ENCODE data around the gene ZHX3. TPM values are rescaled to one million over a fixed set of nuclear protein-coding genes. Genes with fewer than 3 reads are reported as not detected.

The ZHX3 gene
- total and polyA plus RNA-seq, 10 of the 15 experiments (the other 5 are each of a cell fraction or from before 2014, with no cell fraction given) = 1.3 to 14.0 (median 5.0) TPM

DNA sequence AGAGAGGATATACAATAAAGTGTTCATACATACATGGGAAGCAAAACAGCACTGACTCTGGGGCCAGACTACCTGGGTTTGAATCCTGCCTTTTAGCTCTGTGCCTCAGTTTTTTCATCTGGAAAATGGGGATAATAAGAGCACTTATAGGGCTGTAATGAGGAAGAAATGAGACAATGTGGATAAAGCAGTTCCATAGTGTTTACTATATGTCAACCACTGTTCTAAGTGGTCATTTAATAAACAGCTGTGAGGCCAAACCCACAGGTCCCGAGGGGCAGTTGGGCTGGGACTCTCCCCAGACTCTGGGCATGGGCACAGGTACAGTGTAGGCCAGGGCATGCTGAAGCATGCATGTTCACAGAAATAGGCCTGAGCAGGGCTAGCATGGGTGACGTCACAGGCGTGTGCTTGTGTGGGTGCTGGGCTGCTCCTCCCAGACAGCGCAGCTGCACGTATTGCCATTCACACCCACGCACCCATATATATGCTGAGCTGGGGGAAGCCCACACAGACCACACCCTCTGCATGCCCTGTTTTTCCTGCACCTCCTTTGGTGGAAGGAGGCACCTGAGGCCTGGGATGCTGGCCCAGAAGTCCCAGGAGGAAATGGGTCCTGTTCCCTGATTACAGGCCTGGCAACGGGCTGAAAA, 183.7 kb downstream of the ZHX3 start (continued):
- TF ChIP-seq, protein P1, sequence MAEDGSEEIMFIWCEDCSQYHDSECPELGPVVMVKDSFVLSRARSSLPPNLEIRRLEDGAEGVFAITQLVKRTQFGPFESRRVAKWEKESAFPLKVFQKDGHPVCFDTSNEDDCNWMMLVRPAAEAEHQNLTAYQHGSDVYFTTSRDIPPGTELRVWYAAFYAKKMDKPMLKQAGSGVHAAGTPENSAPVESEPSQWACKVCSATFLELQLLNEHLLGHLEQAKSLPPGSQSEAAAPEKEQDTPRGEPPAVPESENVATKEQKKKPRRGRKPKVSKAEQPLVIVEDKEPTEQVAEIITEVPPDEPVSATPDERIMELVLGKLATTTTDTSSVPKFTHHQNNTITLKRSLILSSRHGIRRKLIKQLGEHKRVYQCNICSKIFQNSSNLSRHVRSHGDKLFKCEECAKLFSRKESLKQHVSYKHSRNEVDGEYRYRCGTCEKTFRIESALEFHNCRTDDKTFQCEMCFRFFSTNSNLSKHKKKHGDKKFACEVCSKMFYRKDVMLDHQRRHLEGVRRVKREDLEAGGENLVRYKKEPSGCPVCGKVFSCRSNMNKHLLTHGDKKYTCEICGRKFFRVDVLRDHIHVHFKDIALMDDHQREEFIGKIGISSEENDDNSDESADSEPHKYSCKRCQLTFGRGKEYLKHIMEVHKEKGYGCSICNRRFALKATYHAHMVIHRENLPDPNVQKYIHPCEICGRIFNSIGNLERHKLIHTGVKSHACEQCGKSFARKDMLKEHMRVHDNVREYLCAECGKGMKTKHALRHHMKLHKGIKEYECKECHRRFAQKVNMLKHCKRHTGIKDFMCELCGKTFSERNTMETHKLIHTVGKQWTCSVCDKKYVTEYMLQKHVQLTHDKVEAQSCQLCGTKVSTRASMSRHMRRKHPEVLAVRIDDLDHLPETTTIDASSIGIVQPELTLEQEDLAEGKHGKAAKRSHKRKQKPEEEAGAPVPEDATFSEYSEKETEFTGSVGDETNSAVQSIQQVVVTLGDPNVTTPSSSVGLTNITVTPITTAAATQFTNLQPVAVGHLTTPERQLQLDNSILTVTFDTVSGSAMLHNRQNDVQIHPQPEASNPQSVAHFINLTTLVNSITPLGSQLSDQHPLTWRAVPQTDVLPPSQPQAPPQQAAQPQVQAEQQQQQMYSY (CRISPR knock-in tag; IDR thresholded peaks at IDR 0.05) = no peak
- TF ChIP-seq NFYB (IDR thresholded peaks at IDR 0.05; ENCODE audit: insufficient read depth, low read depth, low read length) (no peak), CHD4 (IDR thresholded peaks at IDR 0.05) (no peak), IRF4 (IDR thresholded peaks at IDR 0.05; ENCODE audit: low read depth, low read length) (peak; percentile 66), NR2C2 (IDR thresholded peaks at IDR 0.05; ENCODE audit: borderline replicate concordance, control insufficient read depth, insufficient read length, low read depth) (no peak), TARDBP (IDR thresholded peaks at IDR 0.05; ENCODE audit: borderline replicate concordance) (no peak), POU2F2 (IDR thresholded peaks at IDR 0.05; ENCODE audit: borderline replicate concordance, low read depth, low read length) (peak; percentile 87; the same call in 2 of the 3 replicates), RELA (IDR thresholded peaks at IDR 0.05; ENCODE audit: borderline replicate concordance, partially characterized antibody) (peak; percentile 96), ZNF24 (IDR thresholded peaks at IDR 0.05) (peak; percentile 75; the same call in 1 of the 2 replicates), POLR2AphosphoS5 (IDR thresholded peaks at IDR 0.05; ENCODE audit: low read length) (no peak), GABPA (IDR thresholded peaks at IDR 0.05; ENCODE audit: low read depth) (no peak), NFYA (IDR thresholded peaks at IDR 0.05; ENCODE audit: borderline replicate concordance, low read depth, low read length) (no peak)
- TF ChIP-seq, protein P2, sequence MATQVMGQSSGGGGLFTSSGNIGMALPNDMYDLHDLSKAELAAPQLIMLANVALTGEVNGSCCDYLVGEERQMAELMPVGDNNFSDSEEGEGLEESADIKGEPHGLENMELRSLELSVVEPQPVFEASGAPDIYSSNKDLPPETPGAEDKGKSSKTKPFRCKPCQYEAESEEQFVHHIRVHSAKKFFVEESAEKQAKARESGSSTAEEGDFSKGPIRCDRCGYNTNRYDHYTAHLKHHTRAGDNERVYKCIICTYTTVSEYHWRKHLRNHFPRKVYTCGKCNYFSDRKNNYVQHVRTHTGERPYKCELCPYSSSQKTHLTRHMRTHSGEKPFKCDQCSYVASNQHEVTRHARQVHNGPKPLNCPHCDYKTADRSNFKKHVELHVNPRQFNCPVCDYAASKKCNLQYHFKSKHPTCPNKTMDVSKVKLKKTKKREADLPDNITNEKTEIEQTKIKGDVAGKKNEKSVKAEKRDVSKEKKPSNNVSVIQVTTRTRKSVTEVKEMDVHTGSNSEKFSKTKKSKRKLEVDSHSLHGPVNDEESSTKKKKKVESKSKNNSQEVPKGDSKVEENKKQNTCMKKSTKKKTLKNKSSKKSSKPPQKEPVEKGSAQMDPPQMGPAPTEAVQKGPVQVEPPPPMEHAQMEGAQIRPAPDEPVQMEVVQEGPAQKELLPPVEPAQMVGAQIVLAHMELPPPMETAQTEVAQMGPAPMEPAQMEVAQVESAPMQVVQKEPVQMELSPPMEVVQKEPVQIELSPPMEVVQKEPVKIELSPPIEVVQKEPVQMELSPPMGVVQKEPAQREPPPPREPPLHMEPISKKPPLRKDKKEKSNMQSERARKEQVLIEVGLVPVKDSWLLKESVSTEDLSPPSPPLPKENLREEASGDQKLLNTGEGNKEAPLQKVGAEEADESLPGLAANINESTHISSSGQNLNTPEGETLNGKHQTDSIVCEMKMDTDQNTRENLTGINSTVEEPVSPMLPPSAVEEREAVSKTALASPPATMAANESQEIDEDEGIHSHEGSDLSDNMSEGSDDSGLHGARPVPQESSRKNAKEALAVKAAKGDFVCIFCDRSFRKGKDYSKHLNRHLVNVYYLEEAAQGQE (IDR thresholded peaks at IDR 0.05; ENCODE audit: low read depth, low read length) = no peak
- TF ChIP-seq, protein P3, sequence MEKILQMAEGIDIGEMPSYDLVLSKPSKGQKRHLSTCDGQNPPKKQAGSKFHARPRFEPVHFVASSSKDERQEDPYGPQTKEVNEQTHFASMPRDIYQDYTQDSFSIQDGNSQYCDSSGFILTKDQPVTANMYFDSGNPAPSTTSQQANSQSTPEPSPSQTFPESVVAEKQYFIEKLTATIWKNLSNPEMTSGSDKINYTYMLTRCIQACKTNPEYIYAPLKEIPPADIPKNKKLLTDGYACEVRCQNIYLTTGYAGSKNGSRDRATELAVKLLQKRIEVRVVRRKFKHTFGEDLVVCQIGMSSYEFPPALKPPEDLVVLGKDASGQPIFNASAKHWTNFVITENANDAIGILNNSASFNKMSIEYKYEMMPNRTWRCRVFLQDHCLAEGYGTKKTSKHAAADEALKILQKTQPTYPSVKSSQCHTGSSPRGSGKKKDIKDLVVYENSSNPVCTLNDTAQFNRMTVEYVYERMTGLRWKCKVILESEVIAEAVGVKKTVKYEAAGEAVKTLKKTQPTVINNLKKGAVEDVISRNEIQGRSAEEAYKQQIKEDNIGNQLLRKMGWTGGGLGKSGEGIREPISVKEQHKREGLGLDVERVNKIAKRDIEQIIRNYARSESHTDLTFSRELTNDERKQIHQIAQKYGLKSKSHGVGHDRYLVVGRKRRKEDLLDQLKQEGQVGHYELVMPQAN (conservative IDR thresholded peaks at IDR 0.05) = peak; percentile 89
- TF ChIP-seq, protein P4, sequence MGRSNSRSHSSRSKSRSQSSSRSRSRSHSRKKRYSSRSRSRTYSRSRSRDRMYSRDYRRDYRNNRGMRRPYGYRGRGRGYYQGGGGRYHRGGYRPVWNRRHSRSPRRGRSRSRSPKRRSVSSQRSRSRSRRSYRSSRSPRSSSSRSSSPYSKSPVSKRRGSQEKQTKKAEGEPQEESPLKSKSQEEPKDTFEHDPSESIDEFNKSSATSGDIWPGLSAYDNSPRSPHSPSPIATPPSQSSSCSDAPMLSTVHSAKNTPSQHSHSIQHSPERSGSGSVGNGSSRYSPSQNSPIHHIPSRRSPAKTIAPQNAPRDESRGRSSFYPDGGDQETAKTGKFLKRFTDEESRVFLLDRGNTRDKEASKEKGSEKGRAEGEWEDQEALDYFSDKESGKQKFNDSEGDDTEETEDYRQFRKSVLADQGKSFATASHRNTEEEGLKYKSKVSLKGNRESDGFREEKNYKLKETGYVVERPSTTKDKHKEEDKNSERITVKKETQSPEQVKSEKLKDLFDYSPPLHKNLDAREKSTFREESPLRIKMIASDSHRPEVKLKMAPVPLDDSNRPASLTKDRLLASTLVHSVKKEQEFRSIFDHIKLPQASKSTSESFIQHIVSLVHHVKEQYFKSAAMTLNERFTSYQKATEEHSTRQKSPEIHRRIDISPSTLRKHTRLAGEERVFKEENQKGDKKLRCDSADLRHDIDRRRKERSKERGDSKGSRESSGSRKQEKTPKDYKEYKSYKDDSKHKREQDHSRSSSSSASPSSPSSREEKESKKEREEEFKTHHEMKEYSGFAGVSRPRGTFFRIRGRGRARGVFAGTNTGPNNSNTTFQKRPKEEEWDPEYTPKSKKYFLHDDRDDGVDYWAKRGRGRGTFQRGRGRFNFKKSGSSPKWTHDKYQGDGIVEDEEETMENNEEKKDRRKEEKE (IDR thresholded peaks at IDR 0.05) = no peak
- TF ChIP-seq, protein P5, sequence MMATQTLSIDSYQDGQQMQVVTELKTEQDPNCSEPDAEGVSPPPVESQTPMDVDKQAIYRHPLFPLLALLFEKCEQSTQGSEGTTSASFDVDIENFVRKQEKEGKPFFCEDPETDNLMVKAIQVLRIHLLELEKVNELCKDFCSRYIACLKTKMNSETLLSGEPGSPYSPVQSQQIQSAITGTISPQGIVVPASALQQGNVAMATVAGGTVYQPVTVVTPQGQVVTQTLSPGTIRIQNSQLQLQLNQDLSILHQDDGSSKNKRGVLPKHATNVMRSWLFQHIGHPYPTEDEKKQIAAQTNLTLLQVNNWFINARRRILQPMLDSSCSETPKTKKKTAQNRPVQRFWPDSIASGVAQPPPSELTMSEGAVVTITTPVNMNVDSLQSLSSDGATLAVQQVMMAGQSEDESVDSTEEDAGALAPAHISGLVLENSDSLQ (IDR thresholded peaks at IDR 0.05) = 0 out of 2 replicates have a peak, but pooled peaks have one; percentile 32
